ENCODE measurements around the gene OGN. TPM values are rescaled to one million over a fixed set of nuclear protein-coding genes. Genes with fewer than 3 reads are reported as not detected.

Gene OGN
- total and polyA plus RNA-seq, 2 donors (not counting 3 experiments of a cell fraction or from before 2014, with no cell fraction given): not detected

DNA sequence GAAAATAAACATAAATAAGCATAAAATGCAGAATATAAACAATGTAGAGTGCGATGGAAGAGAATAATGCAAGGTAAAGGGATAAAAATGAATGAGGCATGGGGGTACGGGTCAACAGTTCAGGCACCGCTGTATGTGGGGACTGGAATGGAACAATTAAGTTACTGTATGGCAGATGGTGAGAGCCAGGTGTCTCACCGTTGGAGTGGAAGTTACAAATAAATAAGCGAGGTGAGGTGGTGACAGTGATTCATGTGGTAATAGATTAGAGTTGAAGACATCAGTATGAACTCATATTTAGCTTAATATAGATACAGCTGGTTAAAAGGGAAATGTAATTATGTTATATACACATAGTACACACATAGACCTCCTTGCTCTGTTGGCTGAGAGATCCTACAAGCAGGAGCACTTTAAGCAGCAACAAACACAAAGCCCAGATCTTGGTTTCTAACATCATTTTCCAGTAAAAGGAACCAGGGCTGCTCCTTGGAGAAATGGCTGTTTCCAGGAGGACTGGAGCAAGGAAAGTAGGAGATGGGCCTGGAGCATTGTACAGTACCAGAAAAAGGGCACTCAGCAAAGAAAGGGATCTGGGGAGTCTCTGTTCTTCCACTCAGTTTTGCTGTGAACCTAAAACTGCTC is 22.2 kb upstream of the OGN start:
- intact Hi-C loops (cut with micrococcal nuclease): no loop called here
- no peaks in the 10 kb centered on the region for H3K9me3 ChIP-seq (replicated peaks; ENCODE audit: control insufficient read depth, insufficient read depth, low read length)
- CTCF ChIA-PET: no interaction called here
- H3K4me2 ChIP-seq (ENCODE audit: insufficient read depth, low read length): no peak overlapping the region
- no peak overlapping the region for H3K27ac ChIP-seq (ENCODE audit: insufficient read depth, low read depth, low read length)
- H3K79me2 ChIP-seq (ENCODE audit: control insufficient read depth, insufficient read depth, low read length): no peaks in the 10 kb centered on the region
- BruUV-seq (replicated peaks): no TSS peak
- dilution Hi-C loops (cut with MboI; ENCODE audit: extremely low pct_ligation_motif_present, low sequenced_read_pairs): no loop called here
- H3K4me3 ChIP-seq (replicated peaks in 1 of 3; ENCODE audit: insufficient read depth in 1 of 3, low read depth in 1 of 3, low read length in 3 of 3): no peak overlapping the region
- POLR2A ChIA-PET: no interaction called here
- no peaks in the 10 kb centered on the region for H3K27me3 ChIP-seq (ENCODE audit: control insufficient read depth in 2 of 2, insufficient read depth in 2 of 2, low read length in 2 of 2)
- DNase-seq (ENCODE audit: low read depth, low spot score) (no peak), FAIRE-seq (no peak)
- no peak overlapping the region for H2AFZ ChIP-seq (ENCODE audit: low read depth, low read length)
- H3K4me1 ChIP-seq (ENCODE audit: control insufficient read depth, extremely low read depth, insufficient read depth, low read length): no peaks in the 10 kb centered on the region
- H3K9ac ChIP-seq (replicated peaks; ENCODE audit: extremely low read depth, insufficient read depth, low read length): no peak overlapping the region
- H4K20me1 ChIP-seq (replicated peaks; ENCODE audit: control insufficient read depth, extremely low read depth, insufficient read depth, low read length): no peaks in the 10 kb centered on the region
- H3K9me1 ChIP-seq (replicated peaks; ENCODE audit: control insufficient read depth, extremely low read depth, insufficient read depth, low read length): no peaks in the 10 kb centered on the region
- H3K36me3 ChIP-seq (ENCODE audit: control insufficient read depth in 2 of 2, extremely low read depth in 1 of 2, insufficient read depth in 2 of 2, low read length in 2 of 2): no peaks in the 10 kb centered on the region
- no peak for TF ChIP-seq EZH2 (IDR thresholded peaks at IDR 0.05; ENCODE audit: borderline replicate concordance, low read depth, low read length, severe bottlenecking)
- TF ChIP-seq JUN (IDR thresholded peaks at IDR 0.05; ENCODE audit: borderline replicate concordance, insufficient read depth, insufficient read length, low read depth): no peak
- TF ChIP-seq MYC (IDR thresholded peaks at IDR 0.05; ENCODE audit: low read depth, low read length): no peak
- TF ChIP-seq POLR2A (IDR thresholded peaks at IDR 0.05; ENCODE audit: low read depth, low read length): no peak
- no peak for TF ChIP-seq POLR2AphosphoS5 (IDR thresholded peaks at IDR 0.05; ENCODE audit: insufficient read depth, low read depth, low read length)
- TF ChIP-seq, protein P1, sequence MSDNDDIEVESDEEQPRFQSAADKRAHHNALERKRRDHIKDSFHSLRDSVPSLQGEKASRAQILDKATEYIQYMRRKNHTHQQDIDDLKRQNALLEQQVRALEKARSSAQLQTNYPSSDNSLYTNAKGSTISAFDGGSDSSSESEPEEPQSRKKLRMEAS (IDR thresholded peaks at IDR 0.05; ENCODE audit: insufficient read depth, insufficient read length): no peak
- no peak for TF ChIP-seq GATA2 (IDR thresholded peaks at IDR 0.05; ENCODE audit: insufficient read depth, insufficient read length, low read depth, low read length)
- TF ChIP-seq, protein P2, sequence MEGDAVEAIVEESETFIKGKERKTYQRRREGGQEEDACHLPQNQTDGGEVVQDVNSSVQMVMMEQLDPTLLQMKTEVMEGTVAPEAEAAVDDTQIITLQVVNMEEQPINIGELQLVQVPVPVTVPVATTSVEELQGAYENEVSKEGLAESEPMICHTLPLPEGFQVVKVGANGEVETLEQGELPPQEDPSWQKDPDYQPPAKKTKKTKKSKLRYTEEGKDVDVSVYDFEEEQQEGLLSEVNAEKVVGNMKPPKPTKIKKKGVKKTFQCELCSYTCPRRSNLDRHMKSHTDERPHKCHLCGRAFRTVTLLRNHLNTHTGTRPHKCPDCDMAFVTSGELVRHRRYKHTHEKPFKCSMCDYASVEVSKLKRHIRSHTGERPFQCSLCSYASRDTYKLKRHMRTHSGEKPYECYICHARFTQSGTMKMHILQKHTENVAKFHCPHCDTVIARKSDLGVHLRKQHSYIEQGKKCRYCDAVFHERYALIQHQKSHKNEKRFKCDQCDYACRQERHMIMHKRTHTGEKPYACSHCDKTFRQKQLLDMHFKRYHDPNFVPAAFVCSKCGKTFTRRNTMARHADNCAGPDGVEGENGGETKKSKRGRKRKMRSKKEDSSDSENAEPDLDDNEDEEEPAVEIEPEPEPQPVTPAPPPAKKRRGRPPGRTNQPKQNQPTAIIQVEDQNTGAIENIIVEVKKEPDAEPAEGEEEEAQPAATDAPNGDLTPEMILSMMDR (IDR thresholded peaks at IDR 0.05; ENCODE audit: extremely low read depth in 1 of 2, insufficient read depth in 1 of 2, low read depth in 1 of 2, low read length in 2 of 2): no peak
- TF ChIP-seq FOS (IDR thresholded peaks at IDR 0.05; ENCODE audit: borderline replicate concordance, insufficient read depth, low read length): no peak

All from endothelial cell of umbilical vein (primary cell).